ENCODE measurements around the gene BATF. TPM values are rescaled to one million over a fixed set of nuclear protein-coding genes. Genes with fewer than 3 reads are reported as not detected.

Gene BATF
- total and polyA plus RNA-seq, 2 of the 8 experiments (the other 6 are each of a cell fraction or from before 2014, with no cell fraction given): not detected

DNA sequence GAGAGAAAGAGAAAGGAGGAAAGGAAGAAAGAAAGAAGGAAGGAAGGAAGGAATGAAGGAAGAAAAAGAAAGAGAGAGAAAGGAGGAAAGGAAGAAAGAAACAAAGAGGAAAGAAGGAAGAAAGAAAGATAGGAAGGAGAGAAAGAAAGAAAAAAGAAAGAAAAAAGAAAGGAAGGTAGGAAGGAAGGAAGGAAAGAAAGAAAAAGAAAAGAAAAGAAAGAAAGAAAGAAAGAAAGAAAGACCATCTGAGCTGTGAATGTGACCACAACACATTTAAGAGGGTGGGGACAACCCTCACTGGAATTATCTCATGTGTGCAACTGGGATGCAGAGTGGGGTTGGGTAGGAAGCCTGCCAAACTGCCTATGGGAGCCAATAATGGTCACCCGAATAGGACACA is 36.0 kb upstream of the BATF start (continued):
- no peak for TF ChIP-seq HDAC2 (IDR thresholded peaks at IDR 0.05; ENCODE audit: borderline replicate concordance in 1 of 2, low read depth in 2 of 2, low read length in 2 of 2)

All from H1 (cell line).